HG02798 (cell line): Measurements from ENCODE around the gene ARHGEF11.

Experiments used
- ATAC-seq: cut with Tn5 transposase; IDR thresholded peaks from one replicate; pipeline ENCODE4 v1.9.1; 2021; ENCODE audit warnings: mild to moderate bottlenecking; ENCODE audit not compliant: unreplicated experiment, poor library complexity

Gene ARHGEF11

DNA sequence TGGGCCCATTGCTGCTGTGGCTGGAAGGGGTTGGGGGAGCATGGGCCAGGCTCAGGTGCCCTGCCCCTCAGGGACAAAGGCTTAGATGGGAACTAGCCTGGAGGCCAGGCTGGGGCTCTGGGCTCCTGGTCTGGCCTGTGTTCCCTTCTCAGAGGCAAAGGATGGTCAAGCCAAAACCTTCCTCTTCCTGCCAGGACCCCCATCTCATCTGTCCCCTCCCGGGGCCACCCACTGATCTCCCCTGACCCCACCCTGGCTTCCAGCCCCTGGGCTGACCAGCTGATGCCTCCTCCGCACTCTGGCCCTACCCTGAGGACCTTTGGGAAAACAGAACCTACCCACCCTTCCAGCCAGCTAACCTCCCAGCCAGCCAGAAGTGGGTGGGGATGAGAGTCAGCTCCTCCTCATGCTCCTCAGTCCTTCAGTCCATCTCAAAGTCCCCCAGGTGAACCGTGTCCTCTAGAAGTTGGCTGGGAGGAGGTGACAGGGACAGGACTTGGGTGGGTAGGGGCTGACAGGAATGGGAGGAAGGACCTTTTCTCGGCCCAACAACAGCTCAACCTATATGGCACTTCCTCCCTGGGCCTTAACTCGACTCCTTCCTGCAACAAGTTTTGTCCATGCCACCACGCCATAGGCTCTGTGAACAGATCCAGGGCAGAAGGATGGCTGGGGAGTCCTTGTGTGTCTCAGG is 144.5 kb downstream of the ARHGEF11 start:
- ATAC-seq = no peak

- ATAC-seq = no peak
Measured at GRCh38 chr1:156899956-156900718, 145.4 kb downstream of the ARHGEF11 start.

DNA sequence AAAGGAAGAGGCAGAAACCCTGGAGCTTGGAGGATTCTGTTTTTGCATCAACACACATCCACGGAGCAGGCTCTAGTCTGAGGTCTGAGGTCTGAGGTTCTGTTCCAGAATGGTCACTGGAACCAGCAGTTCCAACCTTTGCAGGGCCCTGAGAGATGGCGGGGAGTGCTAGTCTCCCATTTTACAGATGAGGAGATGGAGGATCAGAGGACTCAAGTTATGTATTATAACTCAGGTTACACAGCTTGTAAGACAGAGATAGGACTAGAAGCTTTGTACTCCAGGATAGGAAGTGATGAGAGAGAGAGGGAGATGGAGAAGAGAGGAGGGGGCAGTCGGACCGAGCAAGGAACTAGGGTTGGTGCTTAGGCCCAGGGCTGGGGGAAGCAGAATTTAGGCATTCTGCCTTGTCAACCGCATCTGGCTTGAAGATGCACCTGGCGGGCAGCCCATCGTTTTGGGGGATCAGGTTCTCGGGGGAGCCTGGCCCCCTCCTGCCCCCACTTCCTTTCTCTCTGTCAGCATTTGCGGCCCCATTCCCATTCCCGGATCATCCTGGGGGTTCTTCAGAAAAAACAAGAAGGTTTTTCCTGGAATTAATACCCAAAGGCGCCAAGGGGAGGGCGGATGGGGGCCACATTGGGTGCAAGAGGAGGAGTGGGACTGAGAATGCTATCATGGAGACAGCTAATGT is 146.4 kb downstream of the ARHGEF11 start:
- ATAC-seq = no peak

- no peak for ATAC-seq
Measured at GRCh38 chr1:156898161-156898566, 147.4 kb downstream of the ARHGEF11 start.

- no peak for ATAC-seq
Measured at GRCh38 chr1:156897078-156897825, 148.3 kb downstream of the ARHGEF11 start.

- ATAC-seq = no peak
Measured at GRCh38 chr1:156896490-156897033, 149.0 kb downstream of the ARHGEF11 start.

- no peak for ATAC-seq
Measured at GRCh38 chr1:156895927-156896326, 149.6 kb downstream of the ARHGEF11 start.

GRCh38 chr1:156895455-156895812 is 150.1 kb downstream of the ARHGEF11 start:
- no peak for ATAC-seq

GRCh38 chr1:156894711-156895454 is 150.7 kb downstream of the ARHGEF11 start:
- no peak for ATAC-seq

GRCh38 chr1:156894001-156894400 is 151.5 kb downstream of the ARHGEF11 start:
- no peak for ATAC-seq

DNA sequence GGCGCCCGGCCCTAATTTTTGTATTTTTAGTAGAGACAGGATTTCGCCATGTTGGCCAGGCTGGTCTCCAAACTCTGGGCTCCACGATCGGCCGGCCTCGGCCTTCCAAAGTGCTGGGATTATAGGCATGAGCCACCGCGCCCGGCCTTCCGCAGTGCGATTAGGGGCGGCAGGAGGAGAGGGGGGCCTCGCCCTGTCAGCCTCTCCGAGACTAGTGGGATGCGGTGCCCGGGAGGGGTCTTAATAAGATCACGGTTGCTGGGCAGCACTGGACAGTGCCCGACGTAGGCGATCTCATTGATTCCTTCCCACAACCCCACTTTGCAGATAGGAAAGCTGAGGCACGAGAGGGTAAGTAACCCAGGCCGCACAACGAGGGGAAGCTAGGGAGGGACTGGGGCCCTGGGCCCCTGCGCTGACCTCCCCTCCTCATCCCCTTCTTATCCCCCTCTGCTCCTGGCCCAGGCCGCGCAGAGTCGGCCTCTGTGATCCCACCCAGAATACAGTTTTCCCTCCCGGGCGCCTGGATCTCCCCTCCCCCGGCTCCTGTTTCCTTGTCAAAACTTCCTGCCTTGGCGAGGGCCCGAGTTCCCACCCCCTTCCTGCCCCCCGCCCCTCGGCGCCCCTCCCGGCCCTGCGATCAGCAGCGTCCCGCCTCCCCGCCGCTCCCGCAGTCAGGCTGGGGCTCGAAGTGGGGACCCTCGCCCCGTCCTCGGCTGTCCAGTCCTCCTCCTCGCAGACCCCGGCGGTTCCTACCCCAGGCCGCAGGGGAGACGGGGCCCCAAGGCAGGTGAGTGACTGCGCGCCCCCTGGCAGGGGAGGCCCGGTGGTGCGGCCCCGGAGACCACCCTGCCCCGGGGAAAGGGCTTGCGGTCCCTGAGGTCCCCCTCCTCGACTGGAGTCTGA is 152.2 kb downstream of the ARHGEF11 start, which contains the start of gene PEAR1:
TSS of gene PEAR1 (plus strand) at position 671 of the 906 bp plus-strand sequence. CDS start 10,209 bp downstream, outside the sequence.
- no peak for ATAC-seq

DNA sequence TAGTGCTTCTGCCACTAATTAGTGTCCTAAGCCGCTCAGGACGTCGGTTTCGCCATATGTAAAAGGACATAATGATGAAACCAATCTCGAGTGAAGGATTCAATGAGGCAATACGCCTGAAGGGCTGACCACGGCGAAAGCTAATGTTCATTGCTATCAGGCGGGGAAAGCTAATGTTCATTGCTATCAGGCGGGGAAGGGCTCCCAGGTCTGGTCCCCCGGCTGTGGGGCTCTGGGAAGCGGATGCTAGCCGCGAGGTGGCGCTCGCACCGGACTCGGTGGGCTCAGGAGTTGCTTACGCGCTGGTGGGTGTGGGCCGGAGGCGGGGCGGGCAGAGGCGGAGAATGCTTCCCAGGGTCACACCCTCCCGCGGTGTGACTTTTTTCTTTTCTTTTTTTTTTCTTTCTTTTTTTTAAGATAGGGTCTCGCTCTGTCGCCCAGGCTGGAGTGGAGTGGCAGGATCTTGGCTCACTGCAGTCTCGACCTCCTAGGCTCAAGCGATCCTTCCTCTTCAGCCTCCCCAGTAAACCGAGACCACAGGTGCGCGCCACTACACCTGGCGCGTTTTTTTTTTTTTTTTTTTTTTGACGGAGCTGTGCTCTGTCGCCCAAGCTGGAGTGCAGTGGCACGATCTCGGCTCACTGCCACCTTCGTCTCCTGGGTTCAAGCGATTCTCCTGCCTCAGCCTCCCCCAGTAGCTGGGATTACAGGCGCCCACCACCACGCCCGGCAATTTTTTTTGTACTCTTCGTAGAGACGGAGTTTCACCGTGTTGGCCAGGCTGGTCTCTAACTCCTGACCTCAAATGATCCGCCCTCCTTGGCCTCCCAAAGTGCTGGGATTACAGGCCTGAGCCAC is 153.1 kb downstream of the ARHGEF11 start:
- ATAC-seq = peak; percentile 69

GRCh38 chr1:156889802-156890580 is 155.6 kb downstream of the ARHGEF11 start:
- ATAC-seq = no peak

DNA sequence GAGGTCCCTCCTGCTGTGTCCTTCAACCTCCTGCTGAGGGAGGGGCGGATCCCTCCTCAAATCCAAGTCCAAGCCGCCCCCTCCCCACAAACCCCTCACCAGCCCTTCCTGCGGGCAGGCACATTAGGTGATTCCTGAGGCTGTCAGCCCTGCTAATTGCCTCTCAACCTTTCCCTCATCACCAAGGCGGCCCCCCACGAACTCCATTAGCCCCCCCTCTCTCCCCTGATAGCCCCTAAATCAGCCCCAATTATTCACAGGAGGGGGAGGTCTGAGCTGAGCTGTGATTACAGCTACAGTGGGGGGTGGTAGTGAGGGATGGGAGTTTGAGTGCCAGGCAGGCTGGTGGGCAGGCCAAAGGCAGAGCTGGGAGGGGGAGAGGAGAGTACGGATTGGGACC is 157.8 kb downstream of the ARHGEF11 start:
- ATAC-seq = no peak

- no peak for ATAC-seq
Measured at GRCh38 chr1:156887317-156887716, 158.2 kb downstream of the ARHGEF11 start.

GRCh38 chr1:156886583-156887281 is 158.8 kb downstream of the ARHGEF11 start:
- no peak for ATAC-seq
